HEK293 (cell line): Measurements from ENCODE around the gene PRKAG2.
A peak's percentile ranks its signal among the peaks of the same experiment; 100 is the strongest.

Source experiments
- CTCF ChIA-PET: fragments of 350-600 bp; formaldehyde crosslinking; extraction: SDS; loops from one replicate; lab custom pipeline; 2021; ENCODE audit warnings: antibody characterized with exemption; lab: Yijun Ruan, JAX
- POLR2A ChIA-PET: fragments of 300-600 bp; formaldehyde crosslinking; extraction: SDS; loops from one replicate; lab custom pipeline; 2020; ENCODE audit warnings: antibody characterized with exemption, inconsistent platforms; lab: Yijun Ruan, JAX
- H3K27ac ChIP-seq: fragments of 200-500 bp; sonication (Bioruptor generic); 2 replicates; pipeline ENCODE4 v1.5.1; 2014; ENCODE audit warnings: low read depth, low read length, control low read depth, inconsistent platforms; ENCODE audit errors: extremely low read depth
- H3K36me3 ChIP-seq, 2 experiments: fragments of 200-500 bp in 1 of 2; sonication (Bioruptor generic) in 1 of 2; 1 replicate in 1 of 2; 2 replicates in 1 of 2; pipeline ENCODE4 v1.5.1; 2014 to 2017; ENCODE audit warnings: inconsistent platforms in 2 of 2, low read length in 2 of 2; ENCODE audit not compliant: control insufficient read depth in 2 of 2, insufficient read depth in 1 of 2
- H3K4me1 ChIP-seq: fragments of 200-500 bp; sonication (Bioruptor generic); 2 replicates; pipeline ENCODE4 v1.5.1; 2014; ENCODE audit warnings: mild to moderate bottlenecking, low read length, inconsistent platforms; ENCODE audit not compliant: control insufficient read depth, insufficient read depth
- H3K4me3 ChIP-seq: 2 replicates; pipeline ENCODE4 v1.5.1; 2011; ENCODE audit warnings: low read depth, mild to moderate bottlenecking, control low read depth, low read length, moderate library complexity
- H3K9me3 ChIP-seq: fragments of 200-500 bp; sonication (Bioruptor generic); 2 replicates; pipeline ENCODE4 v1.5.1; 2014; ENCODE audit warnings: low read depth, low read length, inconsistent platforms; ENCODE audit not compliant: control insufficient read depth, insufficient read depth
- BCL11B ChIP-seq: fragments of 450-650 bp; formaldehyde crosslinking; IDR thresholded peaks from 2 replicates; pipeline ENCODE4 v1.5.1; 2016; ENCODE audit warnings: low read depth, missing biosample characterization, missing genetic modification characterization
- EGR2 ChIP-seq: fragments of 450-650 bp; formaldehyde crosslinking; IDR thresholded peaks from 2 replicates; pipeline ENCODE4 v1.5.1; 2016; ENCODE audit warnings: low read depth, missing biosample characterization, missing genetic modification characterization
- HOXC10 ChIP-seq: sonication (generic); formaldehyde crosslinking; IDR thresholded peaks from 2 replicates; pipeline ENCODE4 v1.8.1; 2023; ENCODE audit warnings: mild to moderate bottlenecking, missing genetic modification reagents
- MEIS1 ChIP-seq: sonication (generic); formaldehyde crosslinking; IDR thresholded peaks from 2 replicates; pipeline ENCODE4 v1.8.1; 2022; ENCODE audit warnings: missing genetic modification reagents, mild to moderate bottlenecking, borderline replicate concordance
- MYNN ChIP-seq: fragments of 450-650 bp; formaldehyde crosslinking; IDR thresholded peaks from 2 replicates; pipeline ENCODE4 v1.5.1; 2016; ENCODE audit warnings: missing biosample characterization, missing genetic modification characterization, borderline replicate concordance
- OSR2 ChIP-seq: fragments of 450-650 bp; formaldehyde crosslinking; IDR thresholded peaks from 2 replicates; pipeline ENCODE4 v1.5.1; 2016; ENCODE audit warnings: missing biosample characterization, missing genetic modification characterization
- SCRT1 ChIP-seq: fragments of 450-650 bp; formaldehyde crosslinking; IDR thresholded peaks from 2 replicates; pipeline ENCODE4 v1.5.1; 2016; ENCODE audit warnings: missing biosample characterization, missing genetic modification characterization, borderline replicate concordance
- SCRT2 ChIP-seq: fragments of 450-650 bp; formaldehyde crosslinking; IDR thresholded peaks from 2 replicates; pipeline ENCODE4 v1.5.1; 2016; ENCODE audit warnings: missing biosample characterization, missing genetic modification characterization
- ZBTB17 ChIP-seq: fragments of 450-650 bp; formaldehyde crosslinking; IDR thresholded peaks from 2 replicates; pipeline ENCODE4 v1.5.1; 2016; ENCODE audit warnings: missing biosample characterization, missing genetic modification characterization
- ZNF140 ChIP-seq: fragments of 450-650 bp; formaldehyde crosslinking; IDR thresholded peaks from 2 replicates; pipeline ENCODE4 v1.5.1; 2016; ENCODE audit warnings: missing biosample characterization, missing genetic modification characterization
- ZNF146 ChIP-seq: fragments of 450-650 bp; formaldehyde crosslinking; IDR thresholded peaks from 2 replicates; pipeline ENCODE4 v1.5.1; 2016; ENCODE audit warnings: missing biosample characterization, missing genetic modification characterization
- ZNF16 ChIP-seq: fragments of 450-650 bp; formaldehyde crosslinking; IDR thresholded peaks from 2 replicates; pipeline ENCODE4 v1.5.1; 2016; ENCODE audit warnings: low read depth, missing biosample characterization, missing genetic modification characterization
- ZNF2 ChIP-seq: fragments of 450-650 bp; formaldehyde crosslinking; IDR thresholded peaks from 2 replicates; pipeline ENCODE4 v1.5.1; 2016; ENCODE audit warnings: missing biosample characterization, missing genetic modification characterization
- ZNF221 ChIP-seq: fragments of 450-650 bp; formaldehyde crosslinking; IDR thresholded peaks from 2 replicates; pipeline ENCODE4 v1.5.1; 2017; ENCODE audit warnings: missing biosample characterization, missing genetic modification characterization, borderline replicate concordance
- ZNF354C ChIP-seq: fragments of 450-650 bp; formaldehyde crosslinking; IDR thresholded peaks from 2 replicates; pipeline ENCODE4 v1.5.1; 2016; ENCODE audit warnings: missing biosample characterization, missing genetic modification characterization, low read depth, borderline replicate concordance
- ZNF48 ChIP-seq: fragments of 450-650 bp; formaldehyde crosslinking; IDR thresholded peaks from 2 replicates; pipeline ENCODE4 v1.5.1; 2016; ENCODE audit warnings: missing biosample characterization, missing genetic modification characterization
- ZNF529 ChIP-seq: fragments of 450-650 bp; formaldehyde crosslinking; IDR thresholded peaks from 2 replicates; pipeline ENCODE4 v1.5.1; 2017; ENCODE audit warnings: missing genetic modification characterization, missing biosample characterization; ENCODE audit not compliant: insufficient replicate concordance
- ZNF660 ChIP-seq: fragments of 450-650 bp; IDR thresholded peaks from 2 replicates; pipeline ENCODE4 v1.5.1; 2018; ENCODE audit warnings: missing biosample characterization, mild to moderate bottlenecking, missing genetic modification characterization
- TF ChIP-seq, protein P1 (sequence below): fragments of 450-650 bp; formaldehyde crosslinking; IDR thresholded peaks from 2 replicates; pipeline ENCODE4; 2016; ENCODE audit warnings: missing biosample characterization, missing genetic modification characterization
- TF ChIP-seq, protein P2 (sequence below): fragments of 450-650 bp; formaldehyde crosslinking; IDR thresholded peaks from 2 replicates; pipeline ENCODE4 v1.5.1; 2016; ENCODE audit warnings: missing biosample characterization, missing genetic modification characterization
- TF ChIP-seq, protein P3 (sequence below): fragments of 450-650 bp; formaldehyde crosslinking; IDR thresholded peaks from 2 replicates; pipeline ENCODE4 v1.5.1; 2016; ENCODE audit warnings: missing biosample characterization, missing genetic modification characterization, low read depth

PRKAG2 gene

DNA sequence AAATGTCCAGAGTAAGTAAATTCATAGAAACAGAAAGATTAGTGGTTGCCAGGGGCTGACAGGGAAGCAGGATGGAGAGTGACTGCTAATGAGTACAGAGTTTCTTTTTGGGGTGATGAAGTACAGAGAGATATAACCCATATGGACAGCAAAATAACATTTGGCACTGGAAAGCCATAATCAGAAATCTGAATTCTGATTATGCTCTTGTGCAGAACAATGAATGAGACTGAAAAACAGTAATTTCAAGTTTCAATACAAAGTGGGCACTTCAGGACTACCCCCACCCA is 361.7 kb downstream of the PRKAG2 start:
- Histone ChIP-seq H3K27ac (no peak overlapping the region), H3K4me1 (no peaks in the 10 kb centered on the region), H3K9me3 (no peaks in the 10 kb centered on the region), H3K4me3 (no peak overlapping the region), H3K36me3 (no peaks in the 10 kb centered on the region; a peak in 1 of 3 replicates)
- CTCF ChIA-PET, result interaction anchor here (0.7 kb wide), 1 partner anchor 23 kb away, joined by 3 read pairs; no protein-coding TSS in a partner anchor
- POLR2A ChIA-PET, result interaction anchor here (1.1 kb wide), 1 partner anchor 50 kb away, joined by 4 read pairs; no protein-coding TSS in a partner anchor
- TF ChIP-seq ZNF16 (tag by site-specific recombination), result no peak
- no peak for TF ChIP-seq BCL11B (tag by site-specific recombination)
- TF ChIP-seq EGR2 (tag by site-specific recombination), result no peak
- no peak for TF ChIP-seq ZNF48 (tag by site-specific recombination)
- no peak for TF ChIP-seq SCRT1
- TF ChIP-seq HOXC10 (CRISPR knock-in tag), result no peak
- TF ChIP-seq ZNF221 (tag by site-specific recombination), result no peak
- no peak for TF ChIP-seq ZNF529
- TF ChIP-seq ZNF660 (tag by site-specific recombination), result no peak
- no peak for TF ChIP-seq MYNN (tag by site-specific recombination)
- TF ChIP-seq, protein P1, sequence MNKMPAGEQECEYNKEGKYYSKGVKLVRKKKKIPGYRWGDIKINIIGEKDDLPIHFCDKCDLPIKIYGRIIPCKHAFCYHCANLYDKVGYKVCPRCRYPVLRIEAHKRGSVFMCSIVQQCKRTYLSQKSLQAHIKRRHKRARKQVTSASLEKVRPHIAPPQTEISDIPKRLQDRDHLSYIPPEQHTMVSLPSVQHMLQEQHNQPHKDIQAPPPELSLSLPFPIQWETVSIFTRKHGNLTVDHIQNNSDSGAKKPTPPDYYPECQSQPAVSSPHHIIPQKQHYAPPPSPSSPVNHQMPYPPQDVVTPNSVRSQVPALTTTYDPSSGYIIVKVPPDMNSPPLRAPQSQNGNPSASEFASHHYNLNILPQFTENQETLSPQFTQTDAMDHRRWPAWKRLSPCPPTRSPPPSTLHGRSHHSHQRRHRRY (tag by site-specific recombination), result no peak
- TF ChIP-seq, protein P2, sequence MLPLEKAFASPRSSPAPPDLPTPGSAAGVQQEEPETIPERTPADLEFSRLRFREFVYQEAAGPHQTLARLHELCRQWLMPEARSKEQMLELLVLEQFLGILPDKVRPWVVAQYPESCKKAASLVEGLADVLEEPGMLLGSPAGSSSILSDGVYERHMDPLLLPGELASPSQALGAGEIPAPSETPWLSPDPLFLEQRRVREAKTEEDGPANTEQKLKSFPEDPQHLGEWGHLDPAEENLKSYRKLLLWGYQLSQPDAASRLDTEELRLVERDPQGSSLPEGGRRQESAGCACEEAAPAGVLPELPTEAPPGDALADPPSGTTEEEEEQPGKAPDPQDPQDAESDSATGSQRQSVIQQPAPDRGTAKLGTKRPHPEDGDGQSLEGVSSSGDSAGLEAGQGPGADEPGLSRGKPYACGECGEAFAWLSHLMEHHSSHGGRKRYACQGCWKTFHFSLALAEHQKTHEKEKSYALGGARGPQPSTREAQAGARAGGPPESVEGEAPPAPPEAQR, result no peak
- no peak for TF ChIP-seq ZBTB17 (tag by site-specific recombination)
- no peak for TF ChIP-seq MEIS1 (CRISPR knock-in tag)
- no peak for TF ChIP-seq SCRT2 (tag by site-specific recombination)
- no peak for TF ChIP-seq ZNF2 (tag by site-specific recombination)

DNA sequence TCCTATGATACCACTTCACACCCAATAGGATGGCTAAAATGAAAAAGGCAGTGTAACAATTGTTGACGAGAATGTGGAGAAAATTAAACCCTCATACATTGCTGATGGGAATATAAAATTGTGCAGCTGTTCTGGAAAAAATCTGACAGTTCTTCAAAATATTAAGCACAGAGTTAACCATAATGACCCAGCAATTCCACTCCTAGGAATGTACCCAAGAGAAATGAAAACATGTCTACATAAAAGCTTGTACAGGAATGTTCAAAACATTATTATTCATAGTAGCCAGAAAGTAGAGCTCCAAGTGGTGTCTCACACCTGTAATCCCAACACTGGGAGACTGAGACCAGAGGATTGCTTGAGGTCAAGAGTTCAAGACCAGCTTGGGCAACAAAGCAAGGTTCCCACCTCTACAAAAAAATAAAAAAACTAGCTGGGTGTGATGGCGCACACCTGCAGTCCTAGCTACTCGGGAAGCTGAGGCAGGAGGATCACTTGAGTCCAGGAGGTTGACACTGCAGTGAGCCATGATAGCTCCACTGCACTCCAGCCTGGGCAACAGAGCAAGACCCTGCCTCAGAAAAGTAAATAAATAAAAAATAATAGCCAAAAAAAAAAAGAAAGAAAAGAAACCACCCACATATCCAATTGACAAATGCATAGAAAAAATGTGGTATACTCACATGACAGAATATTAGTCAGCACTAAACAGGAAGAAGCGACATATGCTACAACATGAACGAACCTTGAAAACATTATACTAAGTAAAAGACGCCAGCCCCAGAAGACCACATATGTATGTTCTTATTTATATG is 362.2 kb downstream of the PRKAG2 start:
- Histone ChIP-seq H3K27ac (no peak overlapping the region), H3K4me3 (no peak overlapping the region), H3K36me3 (no peaks in the 10 kb centered on the region; a peak in 1 of 3 replicates), H3K4me1 (no peaks in the 10 kb centered on the region), H3K9me3 (no peaks in the 10 kb centered on the region)
- CTCF ChIA-PET, result interaction anchor here (0.7 to 1.0 kb wide), 2 partner anchors 23 to 146 kb away, joined by 3 to 4 read pairs; no protein-coding TSS in a partner anchor
- TF ChIP-seq ZNF146 (tag by site-specific recombination) (peak; percentile 51; the same call in 1 of the 2 replicates), OSR2 (tag by site-specific recombination) (no peak), ZNF354C (tag by site-specific recombination) (no peak), ZNF140 (tag by site-specific recombination) (peak; percentile 96; the same call in 1 of the 2 replicates)
- TF ChIP-seq, protein P3, sequence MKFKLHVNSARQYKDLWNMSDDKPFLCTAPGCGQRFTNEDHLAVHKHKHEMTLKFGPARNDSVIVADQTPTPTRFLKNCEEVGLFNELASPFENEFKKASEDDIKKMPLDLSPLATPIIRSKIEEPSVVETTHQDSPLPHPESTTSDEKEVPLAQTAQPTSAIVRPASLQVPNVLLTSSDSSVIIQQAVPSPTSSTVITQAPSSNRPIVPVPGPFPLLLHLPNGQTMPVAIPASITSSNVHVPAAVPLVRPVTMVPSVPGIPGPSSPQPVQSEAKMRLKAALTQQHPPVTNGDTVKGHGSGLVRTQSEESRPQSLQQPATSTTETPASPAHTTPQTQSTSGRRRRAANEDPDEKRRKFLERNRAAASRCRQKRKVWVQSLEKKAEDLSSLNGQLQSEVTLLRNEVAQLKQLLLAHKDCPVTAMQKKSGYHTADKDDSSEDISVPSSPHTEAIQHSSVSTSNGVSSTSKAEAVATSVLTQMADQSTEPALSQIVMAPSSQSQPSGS (tag by site-specific recombination), result no peak
- TF ChIP-seq, all 188 proteins: peak for 2
- POLR2A ChIA-PET, result interaction anchor here (1.1 kb wide), 1 partner anchor 50 kb away, joined by 4 read pairs; no protein-coding TSS in a partner anchor
